ENCODE measurements around the gene SCAPER. TPM values are rescaled to one million over a fixed set of nuclear protein-coding genes. Genes with fewer than 3 reads are reported as not detected.
"Not testable (repeated sequence)": the region's sequence is repeated elsewhere in the genome, so short reads cannot be mapped to it uniquely, and the experiment has no call there.

SCAPER gene
- total and polyA plus RNA-seq, 2 donors (not counting 1 experiment from before 2014, with no cell fraction given) = 8.3 to 61.6 TPM

- ChIA-PET POLR2A (no interaction called here), CTCF (no interaction called here)
- H3K27ac Mint-ChIP-seq = no peak overlapping the region
- no peaks in the 10 kb centered on the region for H3K4me1 Mint-ChIP-seq
- WGBS (ENCODE audit: insufficient coverage) = 0% methylated on average over 1 of the region's 3 CpGs
- no peaks in the 10 kb centered on the region for H3K27me3 Mint-ChIP-seq
- no peaks in the 10 kb centered on the region for H3K9me3 Mint-ChIP-seq (ENCODE audit: insufficient read depth)
- Histone ChIP-seq H3K9ac (ENCODE audit: low read length) (no peak overlapping the region), H3K4me2 (replicated peaks; ENCODE audit: low read depth, low read length, poor library complexity, severe bottlenecking) (no peak overlapping the region), H3K9me3 (ENCODE audit: control extremely low read depth in 1 of 3, control insufficient read depth in 2 of 3, insufficient read depth in 1 of 3, low read length in 2 of 3) (peaks cover 0 to 4% (median 0%) of the 10 kb centered on the region in 3 donors), H3K36me3 (replicated peaks in 1 of 2; ENCODE audit: control extremely low read depth in 1 of 2, control insufficient read depth in 1 of 2, extremely low read depth in 1 of 2, insufficient read depth in 2 of 2, low read length in 1 of 2) (no peaks in the 10 kb centered on the region), H3K27ac (ENCODE audit: low read length in 2 of 2) (no peak overlapping the region), H3K4me1 (ENCODE audit: control insufficient read depth in 2 of 2, insufficient read depth in 2 of 2, low read length in 2 of 2) (no peaks in the 10 kb centered on the region), H2AFZ (ENCODE audit: insufficient read depth, low read depth, low read length, poor library complexity, severe bottlenecking) (no peak overlapping the region), H3K79me2 (ENCODE audit: control insufficient read depth, insufficient read depth, low read length) (no peaks in the 10 kb centered on the region), H4K20me1 (ENCODE audit: control insufficient read depth, insufficient read depth, low read length, poor library complexity, severe bottlenecking) (no peaks in the 10 kb centered on the region), H3K4me3 (ENCODE audit: control extremely low read depth in 1 of 5, extremely low read depth in 1 of 5, insufficient read depth in 1 of 5, low read depth in 2 of 5, low read length in 4 of 5) (no peak overlapping the region), H3K27me3 (replicated peaks in 1 of 4; ENCODE audit: control extremely low read depth in 1 of 4, control insufficient read depth in 3 of 4, insufficient read depth in 4 of 4, low read length in 3 of 4) (no peaks in the 10 kb centered on the region)
- H3K4me3 Mint-ChIP-seq = no peak overlapping the region
- no peak for TF ChIP-seq EZH2 (IDR thresholded peaks at IDR 0.05; ENCODE audit: borderline replicate concordance, insufficient read depth, low read depth, low read length, poor library complexity, severe bottlenecking)
- TF ChIP-seq, protein P1, sequence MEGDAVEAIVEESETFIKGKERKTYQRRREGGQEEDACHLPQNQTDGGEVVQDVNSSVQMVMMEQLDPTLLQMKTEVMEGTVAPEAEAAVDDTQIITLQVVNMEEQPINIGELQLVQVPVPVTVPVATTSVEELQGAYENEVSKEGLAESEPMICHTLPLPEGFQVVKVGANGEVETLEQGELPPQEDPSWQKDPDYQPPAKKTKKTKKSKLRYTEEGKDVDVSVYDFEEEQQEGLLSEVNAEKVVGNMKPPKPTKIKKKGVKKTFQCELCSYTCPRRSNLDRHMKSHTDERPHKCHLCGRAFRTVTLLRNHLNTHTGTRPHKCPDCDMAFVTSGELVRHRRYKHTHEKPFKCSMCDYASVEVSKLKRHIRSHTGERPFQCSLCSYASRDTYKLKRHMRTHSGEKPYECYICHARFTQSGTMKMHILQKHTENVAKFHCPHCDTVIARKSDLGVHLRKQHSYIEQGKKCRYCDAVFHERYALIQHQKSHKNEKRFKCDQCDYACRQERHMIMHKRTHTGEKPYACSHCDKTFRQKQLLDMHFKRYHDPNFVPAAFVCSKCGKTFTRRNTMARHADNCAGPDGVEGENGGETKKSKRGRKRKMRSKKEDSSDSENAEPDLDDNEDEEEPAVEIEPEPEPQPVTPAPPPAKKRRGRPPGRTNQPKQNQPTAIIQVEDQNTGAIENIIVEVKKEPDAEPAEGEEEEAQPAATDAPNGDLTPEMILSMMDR (IDR thresholded peaks at IDR 0.05) = no peak
- intact Hi-C loops (cut with micrococcal nuclease) = no loop called here
- no peak for ATAC-seq (ENCODE audit: low read depth)
- no peak for DNase-seq
Measured at GRCh38 chr15:76433798-76434400, 471.2 kb downstream of the SCAPER start.

- H3K27me3 Mint-ChIP-seq; H3K4me2 ChIP-seq (replicated peaks; ENCODE audit: low read depth, low read length, poor library complexity, severe bottlenecking); H4K20me1 ChIP-seq (ENCODE audit: control insufficient read depth, insufficient read depth, low read length, poor library complexity, severe bottlenecking); DNase-seq; H3K79me2 ChIP-seq (ENCODE audit: control insufficient read depth, insufficient read depth, low read length); CTCF ChIA-PET; H3K4me1 ChIP-seq (ENCODE audit: control insufficient read depth in 2 of 2, insufficient read depth in 2 of 2, low read length in 2 of 2); H3K4me1 Mint-ChIP-seq; H3K27ac ChIP-seq (ENCODE audit: low read length in 2 of 2); H3K4me3 ChIP-seq (ENCODE audit: control extremely low read depth in 1 of 5, extremely low read depth in 1 of 5, insufficient read depth in 1 of 5, low read depth in 2 of 5, low read length in 4 of 5); intact Hi-C loops (cut with micrococcal nuclease); H3K9me3 ChIP-seq (ENCODE audit: control extremely low read depth in 1 of 3, control insufficient read depth in 2 of 3, insufficient read depth in 1 of 3, low read length in 2 of 3); H3K9me3 Mint-ChIP-seq (ENCODE audit: insufficient read depth); POLR2A ChIA-PET; H3K9ac ChIP-seq (ENCODE audit: low read length); ATAC-seq (ENCODE audit: low read depth); H3K27ac Mint-ChIP-seq; H2AFZ ChIP-seq (ENCODE audit: insufficient read depth, low read depth, low read length, poor library complexity, severe bottlenecking); H3K4me3 Mint-ChIP-seq; H3K36me3 ChIP-seq (replicated peaks in 1 of 2; ENCODE audit: control extremely low read depth in 1 of 2, control insufficient read depth in 1 of 2, extremely low read depth in 1 of 2, insufficient read depth in 2 of 2, low read length in 1 of 2); H3K27me3 ChIP-seq (replicated peaks in 1 of 4; ENCODE audit: control extremely low read depth in 1 of 4, control insufficient read depth in 3 of 4, insufficient read depth in 4 of 4, low read length in 3 of 4): not testable (repeated sequence)
- WGBS (ENCODE audit: insufficient coverage) = no CpG with 5 or more reads among the region's 1 CpG
Measured at GRCh38 chr15:76433036-76433435, 472.1 kb downstream of the SCAPER start.
